HCT116 (cell line): ENCODE results near the gene MAN2B2. TPM values are rescaled to one million over a fixed set of nuclear protein-coding genes. Genes with fewer than 3 reads are reported as not detected.

Experiments used
- ATAC-seq: fragments of 200-7000 bp; cut with Tn5 transposase; 2 replicates; pipeline ENCODE4 v1.9.1; 2020; ENCODE audit warnings: mild to moderate bottlenecking, moderate library complexity
- BruUV-seq: library from RNA; stranded (reverse); fragments of 400-500 nt; replicated peaks from 2 replicates; lab custom pipeline; 2021; lab: Mats Ljungman, UMichigan
- CTCF ChIA-PET: fragments of 300-600 bp; sonication (Branson Sonifier 250); formaldehyde crosslinking; loops from one replicate; lab custom pipeline; 2021; ENCODE audit warnings: antibody characterized with exemption; lab: Charles Lee
- POLR2A ChIA-PET: fragments of 300-600, 350-600 bp; sonication (Branson Sonifier 250); formaldehyde crosslinking; loops from one replicate; lab custom pipeline; 2021; ENCODE audit warnings: antibody characterized with exemption; lab: Charles Lee
- RAD21 ChIA-PET, 2 experiments: fragments of 300-600 bp; sonication (Branson Sonifier 250); formaldehyde crosslinking; loops; one replicate each; lab custom pipeline; 2023; ENCODE audit warnings: low total read pairs in 2 of 2; ENCODE audit not compliant: uncharacterized antibody in 2 of 2, unreplicated experiment in 2 of 2, low non-redundant PET in 1 of 2; lab: Charles Lee
- DNase-seq: peaks from one replicate; pipeline ENCODE4 v3.0.0-alpha.2; 2010; ENCODE audit warnings: low read depth, low spot score
- H2AFZ ChIP-seq: fragments of 200-600 bp; shearing (Covaris generic), sonication (generic); 2 replicates; pipeline ENCODE4 v1.6.1; 2017; ENCODE audit warnings: low read depth, mixed run types, mixed read lengths, antibody characterized with exemption, low read length; ENCODE audit not compliant: poor library complexity, severe bottlenecking
- H3K27ac ChIP-seq: 2 replicates; pipeline ENCODE4 v1.5.1; 2012; ENCODE audit warnings: low read depth, low read length
- H3K27me3 ChIP-seq: fragments of 200-600 bp; sonication (generic); 2 replicates; pipeline ENCODE4 v1.6.1; 2016; ENCODE audit warnings: mixed run types, low read length, mixed read lengths; ENCODE audit not compliant: insufficient read depth
- H3K36me3 ChIP-seq, 2 experiments: fragments of 200-500 bp in 1 of 2; fragments of 200-600 bp in 1 of 2; sonication (Bioruptor generic) in 1 of 2; sonication (generic) in 1 of 2; 2 replicates each; pipeline versions ENCODE4 v1.5.1 to v1.6.1; 2014 to 2016; ENCODE audit warnings: low read length in 2 of 2, inconsistent platforms in 1 of 2, mixed read lengths in 1 of 2, mixed run types in 1 of 2; ENCODE audit not compliant: insufficient read depth in 2 of 2, control insufficient read depth in 1 of 2
- H3K4me1 ChIP-seq, 2 experiments: fragments of 200-600 bp in 1 of 2; sonication (generic) in 1 of 2; 2 replicates each; pipeline versions ENCODE4 v1.5.1 to v1.6.1; 2012 to 2017; ENCODE audit warnings: low read length in 2 of 2, inconsistent platforms in 1 of 2, mild to moderate bottlenecking in 1 of 2, mixed read lengths in 1 of 2, mixed run types in 1 of 2, moderate library complexity in 1 of 2; ENCODE audit not compliant: insufficient read depth in 2 of 2, control insufficient read depth in 1 of 2
- H3K4me2 ChIP-seq: fragments of 200-600 bp; sonication (generic); 2 replicates; pipeline ENCODE4 v1.6.1; 2017; ENCODE audit warnings: mixed run types, low read length, mixed read lengths
- H3K4me3 ChIP-seq, 2 experiments: fragments of 200-600 bp in 1 of 2; sonication (generic) in 1 of 2; replicated peaks in 1 of 2; 2 replicates each; pipeline ENCODE4 v1.5.1; 2011 to 2016; ENCODE audit warnings: low read length in 2 of 2, control low read depth in 1 of 2, low read depth in 1 of 2, mild to moderate bottlenecking in 1 of 2, mixed read lengths in 1 of 2, mixed run types in 1 of 2
- H3K79me2 ChIP-seq: fragments of 200-600 bp; sonication (generic); 2 replicates; pipeline ENCODE4 v1.6.1; 2017; ENCODE audit warnings: mild to moderate bottlenecking, mixed run types, low read length, moderate library complexity, mixed read lengths; ENCODE audit not compliant: insufficient read depth
- H3K9ac ChIP-seq: fragments of 200-600 bp; sonication (generic); 2 replicates; pipeline ENCODE4 v1.6.1; 2016; ENCODE audit warnings: low read length, mixed read lengths
- H3K9me2 ChIP-seq: fragments of 200-600 bp; sonication (generic), shearing (Covaris generic); 2 replicates; pipeline ENCODE4 v1.6.1; 2017; ENCODE audit warnings: mixed run types, mild to moderate bottlenecking, moderate library complexity; ENCODE audit not compliant: insufficient read depth
- H3K9me3 ChIP-seq, 2 experiments: fragments of 200-500 bp in 1 of 2; fragments of 200-600 bp in 1 of 2; sonication (Bioruptor generic) in 1 of 2; sonication (generic) in 1 of 2; 2 replicates each; pipeline ENCODE4 v1.6.1; 2014 to 2017; ENCODE audit warnings: low read length in 2 of 2, mixed read lengths in 2 of 2, inconsistent platforms in 1 of 2, low read depth in 1 of 2, mild to moderate bottlenecking in 1 of 2, mixed run types in 1 of 2, moderate library complexity in 1 of 2; ENCODE audit not compliant: control insufficient read depth in 1 of 2, insufficient read depth in 1 of 2
- H4K20me1 ChIP-seq: fragments of 200-600 bp; sonication (generic), shearing (Covaris generic); 2 replicates; pipeline ENCODE4 v1.6.1; 2017; ENCODE audit warnings: mixed run types, mild to moderate bottlenecking, moderate library complexity; ENCODE audit not compliant: insufficient read depth
- CBX3 ChIP-seq: IDR thresholded peaks from 2 replicates; pipeline ENCODE4 v1.6.1; 2012; ENCODE audit warnings: low read depth
- CTCF ChIP-seq, 3 experiments: fragments of 200-600 bp in 1 of 3; sonication (generic) in 1 of 3; IDR thresholded peaks in 2 of 3; conservative IDR thresholded peaks in 1 of 3; 2 replicates each; pipeline ENCODE4 v1.5.1; 2012 to 2017; ENCODE audit warnings: low read depth in 2 of 3, low read length in 2 of 3, antibody characterized with exemption in 1 of 3, borderline replicate concordance in 1 of 3, control low read depth in 1 of 3, mild to moderate bottlenecking in 1 of 3, mixed read lengths in 1 of 3, mixed run types in 1 of 3, moderate library complexity in 1 of 3; ENCODE audit not compliant: insufficient read depth in 1 of 3
- EGR1 ChIP-seq: IDR thresholded peaks from 2 replicates; pipeline ENCODE4 v1.6.1; 2012; ENCODE audit warnings: low read depth
- EZH2phosphoT487 ChIP-seq: fragments of 200-600 bp; IDR thresholded peaks from 2 replicates; pipeline ENCODE4 v1.6.1; 2018; ENCODE audit warnings: antibody characterized with exemption, borderline replicate concordance
- JUND ChIP-seq: IDR thresholded peaks from 2 replicates; pipeline ENCODE4 v1.6.1; 2012
- MAX ChIP-seq: IDR thresholded peaks from 2 replicates; pipeline ENCODE4 v1.6.1; 2012
- POLR2AphosphoS5 ChIP-seq: IDR thresholded peaks from 2 replicates; pipeline ENCODE4 v1.6.1; 2011; ENCODE audit warnings: mild to moderate bottlenecking, low read depth, low read length, moderate library complexity
- RAD21 ChIP-seq: IDR thresholded peaks from 2 replicates; pipeline ENCODE4 v1.6.1; 2012; ENCODE audit warnings: low read depth, mild to moderate bottlenecking
- REST ChIP-seq: IDR thresholded peaks from 2 replicates; pipeline ENCODE4 v1.6.1; 2012; ENCODE audit warnings: low read depth
- SIN3A ChIP-seq: IDR thresholded peaks from 2 replicates; pipeline ENCODE4 v1.6.1; 2012; ENCODE audit warnings: low read depth
- TCF7L2 ChIP-seq: IDR thresholded peaks from 2 replicates; pipeline ENCODE4 v1.7.0; 2011; ENCODE audit warnings: borderline replicate concordance, inconsistent platforms; ENCODE audit not compliant: insufficient read depth, insufficient read length; ENCODE audit errors: extremely low read depth
- YY1 ChIP-seq: IDR thresholded peaks from 2 replicates; pipeline ENCODE4 v1.6.1; 2011; ENCODE audit warnings: low read length, low read depth, moderate library complexity, mild to moderate bottlenecking; ENCODE audit not compliant: insufficient replicate concordance; ENCODE audit errors: extremely low read depth
- ZFX ChIP-seq: fragments of 450-650 bp; IDR thresholded peaks from 2 replicates; pipeline ENCODE4 v1.6.1; 2017
- intact Hi-C: fragments of 100-400 bp; cut with micrococcal nuclease; formaldehyde crosslinking; loops from 2 replicates; pipeline ENCODE4 v1.10.0; 2022
- total RNA-seq: library from RNA; stranded (reverse); gene quantifications from one replicate; pipeline ENCODE4 v1.2.1, GENCODE V29; 2021; ENCODE audit not compliant: unreplicated experiment

MAN2B2 gene
- total RNA-seq, 1 experiment from 2014 or later: 18.0 TPM

GRCh38 chr4:6527259-6527658, 47.7 kb upstream of the MAN2B2 start (continued):
- no peak for TF ChIP-seq REST

GRCh38 chr4:6527683-6528595, 47.0 kb upstream of the MAN2B2 start:
- Histone ChIP-seq H3K9ac (no peak overlapping the region), H3K27me3 (no peaks in the 10 kb centered on the region)

More at GRCh38 chr4:6527683-6528595, 47.0 kb upstream of the MAN2B2 start:
- Histone ChIP-seq H4K20me1 (no peaks in the 10 kb centered on the region), H3K4me2 (no peak overlapping the region), H3K9me2 (no peaks in the 10 kb centered on the region), H3K36me3 (no peaks in the 10 kb centered on the region), H3K79me2 (no peaks in the 10 kb centered on the region), H3K27ac (no peak overlapping the region)
- CTCF ChIA-PET: no interaction called here
- no peak for DNase-seq
- POLR2A ChIA-PET: no interaction called here
- no peak for TF ChIP-seq EGR1
- no peak for TF ChIP-seq EZH2phosphoT487
- no peak for TF ChIP-seq SIN3A
- TF ChIP-seq TCF7L2: no peak
- TF ChIP-seq JUND: no peak
- no peak for TF ChIP-seq RAD21
- TF ChIP-seq ZFX: no peak
- no peak for TF ChIP-seq YY1
- no peak for TF ChIP-seq CBX3
- TF ChIP-seq POLR2AphosphoS5: no peak
- no peak for TF ChIP-seq CTCF (IDR thresholded peaks at IDR 0.05 in 2 of 3, conservative IDR thresholded peaks at IDR 0.05 in 1 of 3; ENCODE audit: borderline replicate concordance in 1 of 3, insufficient read depth in 1 of 3, low read depth in 2 of 3, low read length in 2 of 3)
- no peak for TF ChIP-seq MAX
- no peak for TF ChIP-seq REST
- TF ChIP-seq, all 23 proteins: peak for 0
- Histone ChIP-seq H2AFZ (no peak overlapping the region), H3K4me1 (peaks cover 0 to 6% of the 10 kb centered on the region in 2 experiments; a peak in 2 of 4 replicates), H3K9me3 (no peaks in the 10 kb centered on the region), H3K4me3 (no peak overlapping the region)
- ATAC-seq: no peak
- intact Hi-C loops: no loop called here
- no TSS peak for BruUV-seq
- RAD21 ChIA-PET: no interaction called here
